GM23338 (cell line): ENCODE data around the gene ABO. TPM values are rescaled to one million over a fixed set of nuclear protein-coding genes. Genes with fewer than 3 reads are reported as not detected.

Source experiments
- ATAC-seq: fragments of 200-7000 bp; cut with Tn5 transposase; 3 replicates; pipeline ENCODE4 v1.9.1; 2020
- DNase-seq: peaks from one replicate; pipeline ENCODE4 v3.0.0-alpha.2; 2015; ENCODE audit warnings: low spot score
- H2AFZ ChIP-seq: fragments of 200-600 bp; sonication (generic); 2 replicates; pipeline ENCODE4 v1.8.0; 2016; ENCODE audit warnings: antibody characterized with exemption, mild to moderate bottlenecking, moderate library complexity
- H3F3A ChIP-seq: fragments of 200-600 bp; sonication (generic); replicated peaks from 2 replicates; pipeline ENCODE4 v1.8.0; 2017; ENCODE audit warnings: antibody characterized with exemption, mixed run types, low read depth
- H3K27ac ChIP-seq: fragments of 200-600 bp; sonication (generic); 2 replicates; pipeline ENCODE4 v1.6.1; 2016; ENCODE audit warnings: low read depth
- H3K27me3 ChIP-seq: fragments of 200-600 bp; sonication (generic); 2 replicates; pipeline ENCODE4 v1.8.0; 2016; ENCODE audit warnings: mild to moderate bottlenecking, mixed run types, moderate library complexity; ENCODE audit not compliant: insufficient read depth
- H3K36me3 ChIP-seq: fragments of 200-600 bp; sonication (generic); 2 replicates; pipeline ENCODE4 v1.8.0; 2016; ENCODE audit warnings: mild to moderate bottlenecking; ENCODE audit not compliant: insufficient read depth
- H3K4me1 ChIP-seq: fragments of 200-600 bp; sonication (generic); 2 replicates; pipeline ENCODE4 v1.8.0; 2016; ENCODE audit warnings: mild to moderate bottlenecking, moderate library complexity; ENCODE audit not compliant: insufficient read depth
- H3K4me2 ChIP-seq: fragments of 200-600 bp; sonication (generic); 2 replicates; pipeline ENCODE4 v1.7.1; 2017; ENCODE audit warnings: mixed run types
- H3K4me3 ChIP-seq: fragments of 200-600 bp; sonication (generic); 2 replicates; pipeline ENCODE4 v1.6.1; 2016; ENCODE audit warnings: mixed run types
- H3K79me2 ChIP-seq: fragments of 200-600 bp; sonication (generic); replicated peaks from 2 replicates; pipeline ENCODE4 v1.8.0; 2017; ENCODE audit warnings: mild to moderate bottlenecking; ENCODE audit not compliant: insufficient read depth
- H3K9me2 ChIP-seq: fragments of 200-600 bp; sonication (generic); 2 replicates; pipeline ENCODE4 v1.8.0; 2017; ENCODE audit not compliant: insufficient read depth
- H4K20me1 ChIP-seq: fragments of 200-600 bp; sonication (generic); replicated peaks from 2 replicates; pipeline ENCODE4 v1.8.0; 2017; ENCODE audit warnings: mild to moderate bottlenecking; ENCODE audit not compliant: insufficient read depth
- H3K27ac Mint-ChIP-seq: 2 replicates; pipeline ENCODE4 v1.8.0; 2020; ENCODE audit warnings: inconsistent platforms, mild to moderate bottlenecking, moderate library complexity, mixed read lengths
- H3K27me3 Mint-ChIP-seq: 3 replicates; pipeline ENCODE4 v1.8.0; 2022; ENCODE audit warnings: low read depth, mild to moderate bottlenecking, moderate library complexity, mixed read lengths, inconsistent platforms; ENCODE audit not compliant: insufficient read depth, poor library complexity
- H3K36me3 Mint-ChIP-seq: 3 replicates; pipeline ENCODE4 v1.8.0; 2021; ENCODE audit warnings: low read depth, mild to moderate bottlenecking, inconsistent platforms, moderate library complexity, mixed read lengths
- H3K4me1 Mint-ChIP-seq: 3 replicates; pipeline ENCODE4 v1.8.0; 2020; ENCODE audit warnings: mild to moderate bottlenecking, inconsistent platforms, mixed read lengths
- H3K4me3 Mint-ChIP-seq: 3 replicates; pipeline ENCODE4 v1.8.0; 2021; ENCODE audit warnings: moderate library complexity, mild to moderate bottlenecking, inconsistent platforms, mixed read lengths
- H3K9me3 Mint-ChIP-seq: 3 replicates; pipeline ENCODE4 v1.8.0; 2020; ENCODE audit warnings: moderate library complexity, mild to moderate bottlenecking, inconsistent platforms, mixed read lengths
- CREB1 ChIP-seq: fragments of 250-450 bp; sonication (Bioruptor Pico); IDR thresholded peaks from 2 replicates; pipeline ENCODE4 v1.5.0; 2020; ENCODE audit warnings: low read depth, mild to moderate bottlenecking, moderate library complexity
- CTCF ChIP-seq, 2 experiments: fragments of 200-600 bp in 1 of 2; sonication (generic) in 1 of 2; conservative IDR thresholded peaks; 2 replicates each; pipeline versions ENCODE4 v1.5.1 to v1.6.1; 2016 to 2017; ENCODE audit warnings: antibody characterized with exemption in 2 of 2, low read depth in 2 of 2, mild to moderate bottlenecking in 2 of 2, moderate library complexity in 1 of 2
- ETS1 ChIP-seq: IDR thresholded peaks from 2 replicates; pipeline ENCODE4 v1.6.1; 2016; ENCODE audit warnings: antibody characterized with exemption
- EZH2 ChIP-seq: fragments of 200-600 bp; sonication (generic); IDR thresholded peaks from one replicate; pipeline ENCODE4 v1.8.0; 2017; ENCODE audit warnings: antibody characterized with exemption, mild to moderate bottlenecking, low read depth; ENCODE audit not compliant: unreplicated experiment
- EZH2phosphoT487 ChIP-seq: fragments of 200-600 bp; sonication (generic); IDR thresholded peaks from one replicate; pipeline ENCODE4 v1.8.1; 2018; ENCODE audit warnings: antibody characterized with exemption; ENCODE audit not compliant: unreplicated experiment
- JUNB ChIP-seq: IDR thresholded peaks from one replicate; pipeline ENCODE4 v1.6.1; 2016; ENCODE audit warnings: antibody characterized with exemption; ENCODE audit not compliant: unreplicated experiment
- NANOG ChIP-seq: IDR thresholded peaks from 2 replicates; pipeline ENCODE4 v1.6.1; 2016; ENCODE audit warnings: antibody characterized with exemption, borderline replicate concordance
- POLR2AphosphoS5 ChIP-seq: IDR thresholded peaks from 2 replicates; pipeline ENCODE4 v1.6.1; 2016; ENCODE audit warnings: antibody characterized with exemption, low read depth
- STAT1 ChIP-seq: IDR thresholded peaks from one replicate; pipeline ENCODE4 v1.6.1; 2016; ENCODE audit warnings: antibody characterized with exemption; ENCODE audit not compliant: unreplicated experiment
- ZNF114 ChIP-seq: fragments of 250-450 bp; sonication (Bioruptor Pico); IDR thresholded peaks from 2 replicates; pipeline ENCODE4 v1.5.0; 2020; ENCODE audit warnings: mild to moderate bottlenecking, moderate library complexity
- ZNF331 ChIP-seq: fragments of 250-450 bp; sonication (Bioruptor Pico); IDR thresholded peaks from 2 replicates; pipeline ENCODE4 v1.5.0; 2020; ENCODE audit warnings: low read depth, mild to moderate bottlenecking, moderate library complexity
- polyA plus RNA-seq: library from polyadenylated mRNA; unstranded; fragments of >200 nt; fragmentation: Nextera tagmentation; extraction: Ambion mirVana; gene quantifications from 2 replicates; pipeline ENCODE4 v1.2.1, GENCODE V29; 2016
- total RNA-seq: library from RNA; depleted of rRNA; stranded (reverse); fragments of >200 nt; shearing (Covaris generic); gene quantifications from 2 replicates; pipeline ENCODE4 v1.2.3, GENCODE V29; 2014
- TF ChIP-seq, protein P1 (sequence below): fragments of 250-450 bp; sonication (Bioruptor Pico); IDR thresholded peaks from 2 replicates; pipeline ENCODE4 v1.5.0; 2020; ENCODE audit warnings: mild to moderate bottlenecking, moderate library complexity
- TF ChIP-seq, protein P2 (sequence below): IDR thresholded peaks from one replicate; pipeline ENCODE4 v1.6.1; 2018; ENCODE audit warnings: antibody characterized with exemption; ENCODE audit not compliant: unreplicated experiment

Gene ABO
- total and polyA plus RNA-seq, 2 experiments from 2014 or later: 0.28 to 0.34 TPM

GRCh38 chr9:133262226-133262625 lies 12.8 kb downstream of the ABO start:
- Histone ChIP-seq H3K4me2 (no peak overlapping the region), H3K79me2 (no peaks in the 10 kb centered on the region), H4K20me1 (no peaks in the 10 kb centered on the region), H3K36me3 (no peaks in the 10 kb centered on the region), H3K4me1 (no peaks in the 10 kb centered on the region; the same call in 1 of the 2 replicates), H2AFZ (no peak overlapping the region), H3K27ac (no peak overlapping the region), H3K4me3 (no peak overlapping the region), H3K27me3 (no peaks in the 10 kb centered on the region), H3F3A (no peaks in the 10 kb centered on the region), H3K9me2 (no peaks in the 10 kb centered on the region)
- Mint-ChIP-seq H3K4me3 (no peak overlapping the region), H3K27ac (no peak overlapping the region), H3K27me3 (peaks cover 6% of the 10 kb centered on the region), H3K36me3 (no peaks in the 10 kb centered on the region), H3K9me3 (no peaks in the 10 kb centered on the region), H3K4me1 (peaks cover 7% of the 10 kb centered on the region)
- TF ChIP-seq, protein P1, sequence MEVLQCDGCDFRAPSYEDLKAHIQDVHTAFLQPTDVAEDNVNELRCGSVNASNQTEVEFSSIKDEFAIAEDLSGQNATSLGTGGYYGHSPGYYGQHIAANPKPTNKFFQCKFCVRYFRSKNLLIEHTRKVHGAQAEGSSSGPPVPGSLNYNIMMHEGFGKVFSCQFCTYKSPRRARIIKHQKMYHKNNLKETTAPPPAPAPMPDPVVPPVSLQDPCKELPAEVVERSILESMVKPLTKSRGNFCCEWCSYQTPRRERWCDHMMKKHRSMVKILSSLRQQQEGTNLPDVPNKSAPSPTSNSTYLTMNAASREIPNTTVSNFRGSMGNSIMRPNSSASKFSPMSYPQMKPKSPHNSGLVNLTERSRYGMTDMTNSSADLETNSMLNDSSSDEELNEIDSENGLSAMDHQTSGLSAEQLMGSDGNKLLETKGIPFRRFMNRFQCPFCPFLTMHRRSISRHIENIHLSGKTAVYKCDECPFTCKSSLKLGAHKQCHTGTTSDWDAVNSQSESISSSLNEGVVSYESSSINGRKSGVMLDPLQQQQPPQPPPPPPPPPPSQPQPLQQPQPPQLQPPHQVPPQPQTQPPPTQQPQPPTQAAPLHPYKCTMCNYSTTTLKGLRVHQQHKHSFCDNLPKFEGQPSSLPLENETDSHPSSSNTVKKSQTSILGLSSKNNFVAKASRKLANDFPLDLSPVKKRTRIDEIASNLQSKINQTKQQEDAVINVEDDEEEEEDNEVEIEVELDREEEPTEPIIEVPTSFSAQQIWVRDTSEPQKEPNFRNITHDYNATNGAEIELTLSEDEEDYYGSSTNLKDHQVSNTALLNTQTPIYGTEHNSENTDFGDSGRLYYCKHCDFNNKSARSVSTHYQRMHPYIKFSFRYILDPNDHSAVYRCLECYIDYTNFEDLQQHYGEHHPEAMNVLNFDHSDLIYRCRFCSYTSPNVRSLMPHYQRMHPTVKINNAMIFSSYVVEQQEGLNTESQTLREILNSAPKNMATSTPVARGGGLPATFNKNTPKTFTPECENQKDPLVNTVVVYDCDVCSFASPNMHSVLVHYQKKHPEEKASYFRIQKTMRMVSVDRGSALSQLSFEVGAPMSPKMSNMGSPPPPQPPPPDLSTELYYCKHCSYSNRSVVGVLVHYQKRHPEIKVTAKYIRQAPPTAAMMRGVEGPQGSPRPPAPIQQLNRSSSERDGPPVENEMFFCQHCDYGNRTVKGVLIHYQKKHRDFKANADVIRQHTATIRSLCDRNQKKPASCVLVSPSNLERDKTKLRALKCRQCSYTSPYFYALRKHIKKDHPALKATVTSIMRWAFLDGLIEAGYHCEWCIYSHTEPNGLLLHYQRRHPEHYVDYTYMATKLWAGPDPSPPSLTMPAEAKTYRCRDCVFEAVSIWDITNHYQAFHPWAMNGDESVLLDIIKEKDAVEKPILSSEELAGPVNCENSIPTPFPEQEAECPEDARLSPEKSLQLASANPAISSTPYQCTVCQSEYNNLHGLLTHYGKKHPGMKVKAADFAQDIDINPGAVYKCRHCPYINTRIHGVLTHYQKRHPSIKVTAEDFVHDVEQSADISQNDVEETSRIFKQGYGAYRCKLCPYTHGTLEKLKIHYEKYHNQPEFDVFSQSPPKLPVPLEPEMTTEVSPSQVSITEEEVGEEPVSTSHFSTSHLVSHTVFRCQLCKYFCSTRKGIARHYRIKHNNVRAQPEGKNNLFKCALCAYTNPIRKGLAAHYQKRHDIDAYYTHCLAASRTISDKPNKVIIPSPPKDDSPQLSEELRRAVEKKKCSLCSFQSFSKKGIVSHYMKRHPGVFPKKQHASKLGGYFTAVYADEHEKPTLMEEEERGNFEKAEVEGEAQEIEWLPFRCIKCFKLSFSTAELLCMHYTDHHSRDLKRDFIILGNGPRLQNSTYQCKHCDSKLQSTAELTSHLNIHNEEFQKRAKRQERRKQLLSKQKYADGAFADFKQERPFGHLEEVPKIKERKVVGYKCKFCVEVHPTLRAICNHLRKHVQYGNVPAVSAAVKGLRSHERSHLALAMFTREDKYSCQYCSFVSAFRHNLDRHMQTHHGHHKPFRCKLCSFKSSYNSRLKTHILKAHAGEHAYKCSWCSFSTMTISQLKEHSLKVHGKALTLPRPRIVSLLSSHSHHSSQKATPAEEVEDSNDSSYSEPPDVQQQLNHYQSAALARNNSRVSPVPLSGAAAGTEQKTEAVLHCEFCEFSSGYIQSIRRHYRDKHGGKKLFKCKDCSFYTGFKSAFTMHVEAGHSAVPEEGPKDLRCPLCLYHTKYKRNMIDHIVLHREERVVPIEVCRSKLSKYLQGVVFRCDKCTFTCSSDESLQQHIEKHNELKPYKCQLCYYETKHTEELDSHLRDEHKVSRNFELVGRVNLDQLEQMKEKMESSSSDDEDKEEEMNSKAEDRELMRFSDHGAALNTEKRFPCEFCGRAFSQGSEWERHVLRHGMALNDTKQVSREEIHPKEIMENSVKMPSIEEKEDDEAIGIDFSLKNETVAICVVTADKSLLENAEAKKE (CRISPR knock-in tag): no peak
- TF ChIP-seq STAT1 (no peak), CREB1 (no peak), ZNF331 (CRISPR knock-in tag) (no peak), ETS1 (no peak), EZH2phosphoT487 (no peak), JUNB (no peak), ZNF114 (CRISPR knock-in tag) (no peak), CTCF (conservative IDR thresholded peaks at IDR 0.05; ENCODE audit: low read depth in 2 of 2) (no peak), EZH2 (no peak), NANOG (no peak), POLR2AphosphoS5 (no peak)
- TF ChIP-seq, protein P2, sequence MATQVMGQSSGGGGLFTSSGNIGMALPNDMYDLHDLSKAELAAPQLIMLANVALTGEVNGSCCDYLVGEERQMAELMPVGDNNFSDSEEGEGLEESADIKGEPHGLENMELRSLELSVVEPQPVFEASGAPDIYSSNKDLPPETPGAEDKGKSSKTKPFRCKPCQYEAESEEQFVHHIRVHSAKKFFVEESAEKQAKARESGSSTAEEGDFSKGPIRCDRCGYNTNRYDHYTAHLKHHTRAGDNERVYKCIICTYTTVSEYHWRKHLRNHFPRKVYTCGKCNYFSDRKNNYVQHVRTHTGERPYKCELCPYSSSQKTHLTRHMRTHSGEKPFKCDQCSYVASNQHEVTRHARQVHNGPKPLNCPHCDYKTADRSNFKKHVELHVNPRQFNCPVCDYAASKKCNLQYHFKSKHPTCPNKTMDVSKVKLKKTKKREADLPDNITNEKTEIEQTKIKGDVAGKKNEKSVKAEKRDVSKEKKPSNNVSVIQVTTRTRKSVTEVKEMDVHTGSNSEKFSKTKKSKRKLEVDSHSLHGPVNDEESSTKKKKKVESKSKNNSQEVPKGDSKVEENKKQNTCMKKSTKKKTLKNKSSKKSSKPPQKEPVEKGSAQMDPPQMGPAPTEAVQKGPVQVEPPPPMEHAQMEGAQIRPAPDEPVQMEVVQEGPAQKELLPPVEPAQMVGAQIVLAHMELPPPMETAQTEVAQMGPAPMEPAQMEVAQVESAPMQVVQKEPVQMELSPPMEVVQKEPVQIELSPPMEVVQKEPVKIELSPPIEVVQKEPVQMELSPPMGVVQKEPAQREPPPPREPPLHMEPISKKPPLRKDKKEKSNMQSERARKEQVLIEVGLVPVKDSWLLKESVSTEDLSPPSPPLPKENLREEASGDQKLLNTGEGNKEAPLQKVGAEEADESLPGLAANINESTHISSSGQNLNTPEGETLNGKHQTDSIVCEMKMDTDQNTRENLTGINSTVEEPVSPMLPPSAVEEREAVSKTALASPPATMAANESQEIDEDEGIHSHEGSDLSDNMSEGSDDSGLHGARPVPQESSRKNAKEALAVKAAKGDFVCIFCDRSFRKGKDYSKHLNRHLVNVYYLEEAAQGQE: no peak
- no peak for DNase-seq
- no peak for ATAC-seq
